ENCODE data around the gene CDK5R1.
A peak's percentile ranks its signal among the peaks of the same experiment; 100 is the strongest.
"Not testable (repeated sequence)": the region's sequence is repeated elsewhere in the genome, so short reads cannot be mapped to it uniquely, and the experiment has no call there.

The CDK5R1 gene

DNA sequence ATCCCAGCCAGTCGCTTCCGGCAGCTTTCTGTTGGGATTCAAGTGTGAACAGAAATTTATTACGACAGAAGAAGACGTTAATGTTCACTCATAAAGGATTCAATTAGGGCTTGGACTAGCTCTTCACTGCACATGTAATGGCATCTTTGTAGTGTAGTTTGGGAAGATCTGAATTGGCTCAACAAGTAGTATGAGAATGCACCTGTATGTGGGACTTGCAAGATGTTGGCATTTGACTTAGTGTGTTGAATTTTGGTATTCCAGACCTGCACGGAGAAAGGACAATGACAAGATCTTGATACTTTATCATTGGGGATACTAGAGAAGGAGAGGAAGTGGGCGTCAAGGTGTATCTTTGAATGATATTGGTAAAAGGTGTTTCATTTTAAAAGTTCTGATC is 41.3 kb upstream of the CDK5R1 start:
- TF ChIP-seq, protein P1, sequence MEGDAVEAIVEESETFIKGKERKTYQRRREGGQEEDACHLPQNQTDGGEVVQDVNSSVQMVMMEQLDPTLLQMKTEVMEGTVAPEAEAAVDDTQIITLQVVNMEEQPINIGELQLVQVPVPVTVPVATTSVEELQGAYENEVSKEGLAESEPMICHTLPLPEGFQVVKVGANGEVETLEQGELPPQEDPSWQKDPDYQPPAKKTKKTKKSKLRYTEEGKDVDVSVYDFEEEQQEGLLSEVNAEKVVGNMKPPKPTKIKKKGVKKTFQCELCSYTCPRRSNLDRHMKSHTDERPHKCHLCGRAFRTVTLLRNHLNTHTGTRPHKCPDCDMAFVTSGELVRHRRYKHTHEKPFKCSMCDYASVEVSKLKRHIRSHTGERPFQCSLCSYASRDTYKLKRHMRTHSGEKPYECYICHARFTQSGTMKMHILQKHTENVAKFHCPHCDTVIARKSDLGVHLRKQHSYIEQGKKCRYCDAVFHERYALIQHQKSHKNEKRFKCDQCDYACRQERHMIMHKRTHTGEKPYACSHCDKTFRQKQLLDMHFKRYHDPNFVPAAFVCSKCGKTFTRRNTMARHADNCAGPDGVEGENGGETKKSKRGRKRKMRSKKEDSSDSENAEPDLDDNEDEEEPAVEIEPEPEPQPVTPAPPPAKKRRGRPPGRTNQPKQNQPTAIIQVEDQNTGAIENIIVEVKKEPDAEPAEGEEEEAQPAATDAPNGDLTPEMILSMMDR (IDR thresholded peaks at IDR 0.05; ENCODE audit: low read depth, low read length, missing control alignments): no peak
- H3K4me3 ChIP-seq (replicated peaks; ENCODE audit: low read depth, low read length): peak overlapping the region; percentile 96
- DNase-seq (ENCODE audit: extremely low read depth, low read depth): no peak

DNA sequence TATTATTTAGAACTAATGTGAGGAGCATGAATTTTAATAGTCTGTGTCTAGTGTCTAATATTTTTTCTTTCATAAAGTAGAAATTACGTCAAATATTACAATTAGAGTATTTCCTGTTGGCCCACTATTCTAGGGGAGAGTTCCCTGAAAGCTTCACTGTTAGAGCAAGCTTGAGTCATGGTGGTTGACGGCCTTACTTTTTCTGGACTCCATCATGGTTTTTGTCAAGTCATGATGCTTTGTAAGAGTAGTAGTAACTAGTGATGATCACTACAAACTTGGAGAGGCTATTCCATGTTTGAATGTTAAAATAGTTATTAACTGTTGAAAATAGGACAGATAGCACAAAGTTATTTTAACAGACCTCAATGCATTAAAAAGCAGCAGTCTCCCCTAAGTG is 40.8 kb upstream of the CDK5R1 start:
- DNase-seq (ENCODE audit: extremely low read depth, low read depth): no peak
- TF ChIP-seq, protein P1 (IDR thresholded peaks at IDR 0.05; ENCODE audit: low read depth, low read length, missing control alignments): no peak
- peak overlapping the region; percentile 96 for H3K4me3 ChIP-seq (replicated peaks; ENCODE audit: low read depth, low read length)

DNA sequence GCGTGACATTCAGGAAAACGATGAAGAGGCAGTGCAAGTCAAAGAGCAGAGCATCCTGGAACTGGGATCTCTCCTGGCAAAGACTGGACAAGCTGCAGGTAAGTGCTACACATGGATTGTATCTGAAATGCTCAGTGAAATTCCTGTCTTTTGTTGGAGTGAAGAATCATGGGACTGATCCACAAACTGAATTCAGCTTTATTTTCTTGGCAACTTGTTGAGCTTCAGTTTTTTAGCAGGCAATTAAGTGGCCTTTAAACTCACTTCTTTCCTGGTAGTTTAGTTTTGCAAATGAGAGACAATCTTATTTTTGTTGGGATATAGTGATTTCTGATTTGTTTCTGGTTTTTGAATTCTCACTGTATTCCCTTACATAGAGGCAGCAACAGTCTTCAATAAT is 39.8 kb upstream of the CDK5R1 start:
- DNase-seq (ENCODE audit: extremely low read depth, low read depth): no peak
- H3K4me3 ChIP-seq (replicated peaks; ENCODE audit: low read depth, low read length): no peak overlapping the region
- TF ChIP-seq, protein P1 (IDR thresholded peaks at IDR 0.05; ENCODE audit: low read depth, low read length, missing control alignments): no peak

DNA sequence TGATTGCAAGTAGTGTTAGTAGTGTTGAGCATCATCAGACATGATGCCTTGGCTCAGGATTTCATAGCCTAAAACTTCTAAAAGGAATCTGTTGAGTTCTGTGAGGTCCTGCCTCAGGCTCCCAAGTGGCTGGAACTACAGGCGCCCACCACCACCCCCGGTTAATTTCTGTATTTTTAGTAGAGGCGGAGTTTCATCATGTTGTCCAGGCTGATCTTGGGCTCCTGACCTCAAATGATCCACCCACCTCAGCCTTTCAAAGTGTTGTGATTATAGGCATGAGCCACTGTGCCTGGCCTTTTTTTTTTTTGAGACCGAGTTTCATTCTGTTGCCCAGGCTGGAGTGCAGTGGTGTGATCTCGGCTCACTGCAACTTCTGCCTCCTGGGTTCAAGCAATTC is 36.8 kb upstream of the CDK5R1 start:
- TF ChIP-seq, protein P1 (IDR thresholded peaks at IDR 0.05; ENCODE audit: low read depth, low read length, missing control alignments): no peak
- no peak for DNase-seq (ENCODE audit: extremely low read depth, low read depth)
- H3K4me3 ChIP-seq (replicated peaks; ENCODE audit: low read depth, low read length): no peak overlapping the region

DNA sequence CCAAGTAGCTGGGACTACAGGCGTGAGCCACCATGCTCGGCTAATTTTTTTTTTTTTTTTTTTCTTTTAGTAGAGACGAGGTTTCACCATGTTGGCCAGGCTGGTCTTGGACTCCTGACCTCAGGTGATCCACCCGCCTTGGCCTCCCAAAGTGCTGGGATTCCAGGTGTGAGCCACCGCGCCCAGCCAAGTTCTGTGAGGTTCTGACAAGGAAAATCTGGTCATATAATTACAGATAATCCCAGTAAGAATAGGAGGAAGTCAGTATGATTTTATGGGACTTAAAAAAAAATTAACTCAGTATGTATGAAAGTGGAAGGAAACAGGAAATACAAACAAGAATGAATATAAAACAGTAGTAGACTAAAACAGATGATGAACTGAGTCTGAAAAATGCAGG is 36.4 kb upstream of the CDK5R1 start:
- not testable (repeated sequence) for DNase-seq (ENCODE audit: extremely low read depth, low read depth); H3K4me3 ChIP-seq (replicated peaks; ENCODE audit: low read depth, low read length)

- DNase-seq (ENCODE audit: extremely low read depth, low read depth): no peak
- no peak overlapping the region for H3K4me3 ChIP-seq (replicated peaks; ENCODE audit: low read depth, low read length)
- TF ChIP-seq, protein P1 (IDR thresholded peaks at IDR 0.05; ENCODE audit: low read depth, low read length, missing control alignments): no peak
Measured at GRCh38 chr17:32451879-32452278, 34.9 kb upstream of the CDK5R1 start.

GRCh38 chr17:32452281-32452680 is 34.5 kb upstream of the CDK5R1 start:
- TF ChIP-seq, protein P1 (IDR thresholded peaks at IDR 0.05; ENCODE audit: low read depth, low read length, missing control alignments): no peak
- H3K4me3 ChIP-seq (replicated peaks; ENCODE audit: low read depth, low read length): no peak overlapping the region
- no peak for DNase-seq (ENCODE audit: extremely low read depth, low read depth)
